HG03432 (cell line): ENCODE measurements around the gene PRR15.

Source experiments
- ATAC-seq: cut with Tn5 transposase; IDR thresholded peaks from one replicate; pipeline ENCODE4 v1.9.1; 2021; ENCODE audit warnings: mild to moderate bottlenecking, moderate library complexity; ENCODE audit not compliant: unreplicated experiment

PRR15 gene

GRCh38 chr7:29607889-29608288 is 44.3 kb downstream of the PRR15 start:
- no peak for ATAC-seq

- no peak for ATAC-seq
Observed at GRCh38 chr7:29609162-29610037, 45.8 kb downstream of the PRR15 start.

GRCh38 chr7:29610086-29610485 is 46.5 kb downstream of the PRR15 start:
- no peak for ATAC-seq

- no peak for ATAC-seq
Observed at GRCh38 chr7:29611941-29612544, 48.4 kb downstream of the PRR15 start.

GRCh38 chr7:29612596-29612995 is 49.0 kb downstream of the PRR15 start:
- no peak for ATAC-seq

GRCh38 chr7:29613100-29613499 is 49.5 kb downstream of the PRR15 start:
- ATAC-seq: no peak

- ATAC-seq: no peak
Observed at GRCh38 chr7:29614229-29614628, 50.6 kb downstream of the PRR15 start.
